GM18858 (cell line): Measurements from ENCODE around the gene KHDC1.
A peak's percentile ranks its signal among the peaks of the same experiment; 100 is the strongest.
"Not testable (repeated sequence)": the region's sequence is repeated elsewhere in the genome, so short reads cannot be mapped to it uniquely, and the experiment has no call there.

Experiments used
- ATAC-seq: cut with Tn5 transposase; IDR thresholded peaks from one replicate; pipeline ENCODE4 v1.9.1; 2021; ENCODE audit not compliant: unreplicated experiment

The KHDC1 gene

GRCh38 chr6:73252703-73253102, 10.3 kb downstream of the KHDC1 start:
- ATAC-seq = no peak

- no peak for ATAC-seq
Measured at GRCh38 chr6:73250016-73250415, 13.0 kb downstream of the KHDC1 start.

GRCh38 chr6:73248192-73248903, 14.6 kb downstream of the KHDC1 start:
- no peak for ATAC-seq

- ATAC-seq = no peak
Measured at GRCh38 chr6:73242001-73242400, 21.0 kb downstream of the KHDC1 start.

- no peak for ATAC-seq
Measured at GRCh38 chr6:73240730-73241129, 22.3 kb downstream of the KHDC1 start.

GRCh38 chr6:73236144-73236750, 26.7 kb downstream of the KHDC1 start:
- no peak for ATAC-seq

GRCh38 chr6:73234733-73235132, 28.3 kb downstream of the KHDC1 start:
- no peak for ATAC-seq

GRCh38 chr6:73233971-73234370, 29.0 kb downstream of the KHDC1 start:
- not testable (repeated sequence) for ATAC-seq

GRCh38 chr6:73233048-73233447, 29.9 kb downstream of the KHDC1 start:
- no peak for ATAC-seq

- ATAC-seq = peak; percentile 85
Measured at GRCh38 chr6:73231986-73232391, 31.0 kb downstream of the KHDC1 start.

GRCh38 chr6:73227606-73228255, 35.3 kb downstream of the KHDC1 start:
- ATAC-seq = no peak

GRCh38 chr6:73225396-73225795, 37.6 kb downstream of the KHDC1 start, which contains the start of gene KHDC1L:
TSS of gene KHDC1L (minus strand) at chr6:73225496. CDS start at chr6:73225408, 88 bp downstream.
- no peak for ATAC-seq

- no peak for ATAC-seq
Measured at GRCh38 chr6:73216859-73217258, 46.1 kb downstream of the KHDC1 start.

- no peak for ATAC-seq
Measured at GRCh38 chr6:73209117-73209516, 53.9 kb downstream of the KHDC1 start.

GRCh38 chr6:73207221-73207837, 55.7 kb downstream of the KHDC1 start:
- ATAC-seq = no peak

GRCh38 chr6:73204252-73204651, 58.7 kb downstream of the KHDC1 start:
- no peak for ATAC-seq

GRCh38 chr6:73203098-73203497, 59.9 kb downstream of the KHDC1 start:
- no peak for ATAC-seq

- ATAC-seq = no peak
Measured at GRCh38 chr6:73200735-73201134, 62.3 kb downstream of the KHDC1 start.

GRCh38 chr6:73200247-73200646, 62.7 kb downstream of the KHDC1 start:
- no peak for ATAC-seq

- no peak for ATAC-seq
Measured at GRCh38 chr6:73194744-73195143, 68.3 kb downstream of the KHDC1 start.

- ATAC-seq = not testable (repeated sequence)
Measured at GRCh38 chr6:73193302-73193701, 69.7 kb downstream of the KHDC1 start.
